GM18511 (cell line): ENCODE data around the gene H2BW2.
A peak's percentile ranks its signal among the peaks of the same experiment; 100 is the strongest.
"Not testable (repeated sequence)": the region's sequence is repeated elsewhere in the genome, so short reads cannot be mapped to it uniquely, and the experiment has no call there.

Experiments used
- ATAC-seq: cut with Tn5 transposase; IDR thresholded peaks from one replicate; pipeline ENCODE4 v1.9.1; 2021; ENCODE audit warnings: mild to moderate bottlenecking, moderate library complexity; ENCODE audit not compliant: unreplicated experiment

The H2BW2 gene

DNA sequence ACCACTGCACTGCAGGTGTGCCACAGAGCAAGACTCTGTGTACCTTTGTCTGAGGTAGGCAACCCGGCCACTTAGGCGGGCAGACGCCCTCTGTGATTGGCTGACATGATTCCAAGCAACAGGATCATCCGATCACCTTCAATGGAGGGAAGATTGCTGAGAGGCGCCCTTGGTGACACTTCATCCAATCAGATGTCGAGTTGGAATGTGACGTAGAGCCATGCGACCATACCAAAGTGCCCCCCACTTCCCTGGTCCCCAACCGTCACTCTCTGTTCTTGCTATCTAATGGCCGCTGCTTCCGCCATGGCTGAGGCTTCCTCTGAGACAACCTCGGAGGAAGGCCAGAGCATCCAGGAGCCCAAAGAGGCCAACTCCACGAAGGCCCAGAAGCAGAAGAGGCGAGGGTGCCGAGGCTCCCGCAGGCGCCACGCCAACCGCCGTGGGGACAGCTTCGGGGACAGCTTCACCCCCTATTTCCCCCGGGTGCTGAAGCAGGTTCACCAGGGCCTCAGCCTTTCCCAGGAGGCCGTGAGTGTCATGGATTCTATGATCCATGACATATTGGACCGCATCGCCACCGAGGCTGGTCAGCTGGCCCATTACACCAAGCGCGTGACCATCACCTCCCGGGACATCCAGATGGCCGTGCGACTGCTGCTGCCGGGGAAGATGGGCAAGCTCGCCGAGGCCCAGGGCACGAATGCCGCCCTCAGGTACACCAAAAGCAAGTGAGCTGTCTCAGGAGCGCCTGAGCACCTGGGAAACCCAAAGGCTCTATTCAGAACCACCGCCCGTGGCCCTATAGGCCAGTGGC, at the start of gene H2BW2:
Gene H2BW2, plus strand, starts transcription at position 268 of the 817 bp plus-strand sequence. Its CDS starts 39 bp downstream, at position 307.
- no peak for ATAC-seq

DNA sequence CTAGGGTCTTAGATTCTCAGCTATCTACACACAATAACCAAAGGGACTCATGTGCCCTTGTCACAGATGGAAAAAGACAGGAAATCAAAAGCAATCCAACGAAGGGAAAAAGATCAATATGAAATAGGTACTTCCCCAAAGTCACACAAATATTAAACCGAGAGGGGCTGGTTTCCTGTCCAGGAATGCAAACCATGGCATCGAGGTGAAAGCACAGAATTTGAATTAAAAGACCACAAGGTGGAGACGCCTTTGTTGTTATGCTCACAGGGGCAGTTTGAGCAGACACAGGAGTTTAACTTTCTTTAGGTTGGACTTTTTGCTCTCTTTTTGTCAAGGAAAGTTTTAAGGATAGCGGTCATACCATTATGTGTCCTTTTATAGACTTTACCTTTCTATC, 40.5 kb upstream of the H2BW2 start:
- ATAC-seq = peak; percentile 94

DNA sequence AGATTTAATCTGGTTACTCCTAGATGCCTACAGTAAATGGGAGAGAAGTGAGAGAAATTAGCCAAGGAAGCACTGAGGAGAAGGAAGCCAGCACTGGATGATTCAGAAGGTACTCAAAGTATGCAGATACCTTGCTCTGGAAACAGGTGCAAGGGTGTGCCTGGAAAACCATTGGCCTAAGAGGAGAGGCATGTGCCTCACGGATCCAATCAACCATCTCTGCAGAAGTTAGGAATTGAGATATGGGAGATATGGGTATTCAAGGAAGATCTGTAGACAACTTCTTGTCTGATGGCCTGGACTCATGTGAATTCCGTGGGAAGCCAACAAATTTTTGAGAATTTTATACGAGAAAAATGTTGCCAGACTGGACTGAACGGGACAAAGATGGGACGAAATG, 30.9 kb upstream of the H2BW2 start:
- no peak for ATAC-seq

DNA sequence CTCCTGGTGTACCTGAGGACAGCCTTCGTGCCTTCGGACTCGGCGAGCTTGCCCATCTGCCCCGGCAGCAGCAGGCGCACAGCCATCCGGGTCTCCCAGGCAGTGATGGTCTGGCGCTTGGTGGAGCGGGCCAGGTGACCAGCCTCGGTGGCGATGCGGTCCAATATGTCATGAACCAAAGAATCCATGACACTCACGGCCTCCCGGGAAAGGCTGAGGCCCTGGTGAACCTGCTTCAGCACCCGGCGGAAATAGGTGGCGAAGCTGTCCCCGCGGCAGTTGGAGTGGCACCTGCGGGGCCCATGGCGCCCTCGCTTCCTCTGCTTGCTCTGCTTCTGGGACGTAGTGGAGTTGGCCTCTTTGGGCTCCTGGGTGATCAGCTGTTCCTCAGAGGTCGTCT, 26.6 kb upstream of the H2BW2 start:
- ATAC-seq = no peak

DNA sequence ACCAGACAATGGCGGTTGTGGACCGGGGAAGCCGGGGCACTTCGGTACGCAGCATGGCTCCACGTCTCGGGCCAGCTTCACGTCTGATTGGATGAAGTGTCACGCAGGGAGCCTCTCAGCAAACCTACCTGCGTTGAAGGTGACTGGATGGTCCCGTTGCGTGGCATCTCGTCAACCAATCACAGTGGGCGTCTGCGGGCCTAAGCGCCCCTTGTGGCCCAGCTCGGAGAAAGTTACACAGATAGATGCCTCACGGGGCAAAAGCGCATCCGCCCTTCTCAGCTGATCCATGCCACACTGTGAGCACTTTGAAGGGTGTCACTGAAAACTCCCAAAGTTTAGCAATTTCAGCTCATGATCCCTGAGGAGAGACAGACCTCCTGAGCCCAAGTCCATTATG, 26.1 kb upstream of the H2BW2 start, which contains the start of gene H2BW1:
Gene H2BW1, minus strand, starts transcription at position 103 of the 400 bp plus-strand sequence. CDS start 132 bp downstream, outside the sequence.
- ATAC-seq = no peak

- ATAC-seq = not testable (repeated sequence)
Measured at GRCh38 chrX:104015576-104015975, 24.2 kb upstream of the H2BW2 start.

- no peak for ATAC-seq
Measured at GRCh38 chrX:104018126-104018525, 21.6 kb upstream of the H2BW2 start.

DNA sequence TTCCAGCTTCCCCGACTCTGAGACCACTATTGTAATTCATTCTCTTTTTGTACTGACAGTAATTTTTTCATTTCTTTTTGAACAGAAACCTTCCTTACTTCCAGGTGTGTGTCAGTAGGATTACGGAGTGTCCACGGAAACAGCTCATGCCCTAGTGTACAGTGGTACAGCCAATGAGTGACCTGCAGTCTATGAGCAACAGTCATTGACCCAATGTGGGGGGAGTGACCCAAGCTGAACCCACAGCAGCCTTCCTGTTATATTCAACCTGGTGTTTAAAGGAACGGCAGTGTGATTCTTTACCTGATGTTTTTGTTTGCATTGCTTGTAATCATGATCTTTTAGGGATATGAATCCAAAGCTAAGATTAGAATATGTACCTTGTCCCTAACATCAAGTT, 1.2 kb downstream of the H2BW2 start:
- no peak for ATAC-seq

DNA sequence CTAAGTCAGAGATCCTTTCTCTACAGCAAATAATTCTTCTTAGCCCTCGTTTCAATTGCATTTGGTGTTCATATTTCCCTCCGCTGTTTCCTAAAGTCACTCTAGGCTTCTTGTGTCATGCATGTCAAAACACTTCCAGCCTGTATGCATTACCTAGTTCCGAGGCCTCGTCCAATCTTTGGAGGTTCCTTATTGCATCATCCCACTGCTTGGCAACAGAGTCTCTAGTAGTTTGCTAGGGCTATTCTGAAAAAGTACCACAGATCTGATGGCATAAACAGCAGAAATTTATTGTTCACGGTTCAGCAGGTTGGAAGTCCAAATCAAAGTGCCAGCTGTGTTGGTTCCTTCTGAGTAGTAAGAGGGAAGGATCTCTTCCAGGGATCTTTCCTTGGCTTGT, 5.9 kb downstream of the H2BW2 start:
- no peak for ATAC-seq

DNA sequence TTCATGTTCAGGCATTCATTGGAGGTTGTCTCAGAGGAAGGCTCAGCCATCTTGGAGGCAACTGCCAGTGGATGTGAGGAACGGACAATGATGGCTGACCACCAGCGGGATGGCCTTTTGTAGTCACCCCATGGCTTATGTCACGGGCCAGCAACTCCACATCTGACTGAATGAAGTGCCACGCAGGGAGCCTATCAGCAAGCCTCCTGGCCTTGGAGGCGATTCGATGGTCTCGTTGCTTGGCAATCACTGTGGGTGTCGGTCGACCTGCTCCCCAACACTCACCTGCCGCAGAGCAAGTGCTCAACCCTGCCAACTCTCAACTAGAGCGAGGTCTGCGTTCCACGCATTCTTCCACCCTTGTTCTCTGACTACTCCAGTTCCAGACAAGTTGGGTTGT, 7.4 kb downstream of the H2BW2 start:
- no peak for ATAC-seq

- not testable (repeated sequence) for ATAC-seq
Measured at GRCh38 chrX:104054956-104055355, 15.2 kb downstream of the H2BW2 start.

- not testable (repeated sequence) for ATAC-seq
Measured at GRCh38 chrX:104062636-104063035, 22.9 kb downstream of the H2BW2 start.

GRCh38 chrX:104075778-104076445, 36.2 kb downstream of the H2BW2 start, which contains the start of gene TMSB15C:
TMSB15C (minus strand) TSS chrX:104076236.
- peak; percentile 99 for ATAC-seq

- not testable (repeated sequence) for ATAC-seq
Measured at GRCh38 chrX:104077854-104078253, 38.1 kb downstream of the H2BW2 start.

- no peak for ATAC-seq
Measured at GRCh38 chrX:104084063-104084462, 44.3 kb downstream of the H2BW2 start.

DNA sequence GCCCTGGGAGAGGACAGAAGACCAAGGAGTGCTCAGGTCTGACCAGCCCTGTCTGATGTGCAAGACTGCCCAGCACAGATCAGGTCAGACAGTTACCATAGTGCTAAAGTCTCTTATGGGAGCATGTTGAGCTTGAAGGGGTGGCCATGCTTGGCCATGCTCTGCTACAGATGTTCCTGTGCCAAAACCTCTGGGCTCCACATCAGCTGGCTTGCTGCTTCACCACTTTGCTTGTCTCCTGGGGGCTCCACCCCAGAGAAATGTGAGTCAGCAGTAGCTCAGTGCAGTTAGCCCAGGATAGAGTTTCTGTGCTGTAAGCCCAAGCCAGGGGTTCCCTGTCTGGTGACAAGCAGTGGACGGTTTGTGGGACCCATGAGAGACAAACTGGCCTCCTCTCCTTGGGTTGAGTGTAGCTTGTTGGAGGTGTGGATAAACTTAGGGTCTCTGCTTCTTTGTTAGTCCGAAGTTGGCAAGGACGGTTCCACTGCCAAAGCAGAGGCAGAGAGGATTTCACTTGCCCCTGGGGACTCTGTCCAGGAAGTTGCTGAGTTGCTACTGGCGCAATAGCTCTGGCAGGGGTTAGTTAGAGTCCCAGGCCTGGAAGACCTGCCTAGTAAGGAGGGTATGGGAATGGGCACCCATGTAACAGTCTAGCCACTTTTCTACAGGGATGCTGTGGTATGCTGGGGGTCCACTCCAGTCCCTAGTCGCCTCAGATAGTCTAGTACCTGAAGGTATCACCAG, 45.0 kb downstream of the H2BW2 start:
- ATAC-seq = no peak

DNA sequence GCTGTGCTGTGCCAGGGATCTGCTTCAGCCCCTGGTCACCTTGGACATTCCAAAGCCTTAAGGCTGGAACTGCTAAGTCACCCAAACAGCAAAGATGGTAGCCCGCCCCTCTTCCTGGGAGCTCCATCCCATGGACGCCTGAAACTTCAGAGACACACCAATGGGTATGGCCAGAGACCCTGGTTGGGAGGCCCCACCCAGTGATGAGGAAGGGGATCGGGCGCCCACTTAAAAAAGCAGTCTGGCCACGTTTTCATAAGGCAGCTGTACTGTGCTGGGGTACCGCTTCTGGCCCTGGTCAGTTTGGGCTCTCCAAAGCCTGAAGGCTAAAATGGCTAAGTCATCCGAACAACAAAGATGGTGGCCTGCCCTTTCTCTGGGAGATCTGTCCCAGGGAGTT, 45.7 kb downstream of the H2BW2 start:
- ATAC-seq = no peak

- ATAC-seq = no peak
Measured at GRCh38 chrX:104085919-104086318, 46.2 kb downstream of the H2BW2 start.
